ENCODE data around the gene TCF7L1.

Gene TCF7L1

DNA sequence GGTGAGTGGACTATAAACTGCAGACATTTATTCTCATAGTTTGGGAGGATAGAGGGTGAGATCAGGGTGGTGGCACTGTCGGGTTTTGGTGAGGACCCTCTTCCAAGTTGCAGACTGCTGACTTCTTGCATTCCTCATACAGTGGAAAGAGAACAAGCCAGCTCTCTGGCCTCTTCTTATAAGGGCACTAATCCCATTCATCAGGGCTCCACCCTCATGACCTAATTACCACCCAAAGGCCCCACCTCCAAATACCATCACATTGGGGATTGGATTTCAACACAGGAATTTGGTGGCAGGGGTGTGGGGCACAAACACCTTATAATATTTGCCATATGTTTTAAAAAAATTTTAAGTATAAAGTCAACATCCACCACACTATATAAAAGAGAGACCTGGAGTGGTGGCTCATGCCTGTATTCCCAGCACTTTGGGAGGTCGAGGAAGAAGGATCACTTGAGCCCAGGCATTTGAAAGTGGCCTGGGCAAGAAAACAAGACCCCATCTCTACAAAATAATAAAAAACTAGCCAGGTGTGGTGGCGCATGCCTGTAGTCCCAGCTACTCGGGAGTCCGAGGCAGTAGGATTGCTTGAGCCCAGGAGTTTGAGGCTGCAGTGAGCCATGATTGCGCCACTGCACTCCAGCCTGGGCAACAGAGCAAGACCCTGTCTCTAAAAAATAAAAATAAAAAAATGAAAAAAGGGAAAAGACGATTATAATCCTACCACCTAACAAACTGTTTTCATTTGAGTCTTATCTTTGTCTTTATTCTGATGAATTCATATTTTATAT, 44.0 kb downstream of the TCF7L1 start:
- H3K4me1 ChIP-seq (ENCODE audit: control extremely low read depth in 1 of 4, control insufficient read depth in 4 of 4, insufficient read depth in 4 of 4, low read length in 3 of 4), result peaks cover 0 to 2% (median 0%) of the 10 kb centered on the region in 4 experiments
- H3K4me3 ChIP-seq (ENCODE audit: control insufficient read depth in 1 of 7, extremely low read depth in 1 of 7, insufficient read depth in 4 of 7, low read depth in 2 of 7, low read length in 6 of 7), result no peak overlapping the region
- CTCF ChIA-PET, result no interaction called here
- H3K36me3 ChIP-seq (ENCODE audit: control insufficient read depth in 4 of 4, insufficient read depth in 4 of 4, low read length in 3 of 4), result no peaks in the 10 kb centered on the region
- peaks cover 0 to 5% (median 0%) of the 10 kb centered on the region in 5 experiments for H3K27me3 ChIP-seq (replicated peaks in 2 of 5; ENCODE audit: control insufficient read depth in 4 of 5, insufficient read depth in 5 of 5, low read length in 4 of 5)
- no peak overlapping the region for H3K27ac ChIP-seq (ENCODE audit: insufficient read depth in 1 of 2, low read depth in 1 of 2, low read length in 2 of 2, poor library complexity in 1 of 2, severe bottlenecking in 2 of 2)
- POLR2A ChIA-PET, result no interaction called here
- WGBS (ENCODE audit: insufficient coverage), result 100% methylated on average over 3 of the region's 7 CpGs
- H3K9me3 ChIP-seq (ENCODE audit: control extremely low read depth in 1 of 5, control insufficient read depth in 4 of 5, insufficient read depth in 2 of 5, low read depth in 1 of 5, low read length in 4 of 5), result no peaks in the 10 kb centered on the region
- DNase-seq, result no peak

GRCh38 chr2:85178154-85178553, 45.0 kb downstream of the TCF7L1 start:
- CTCF ChIA-PET, result no interaction called here
- no peak overlapping the region for H3K27ac ChIP-seq (ENCODE audit: insufficient read depth in 1 of 2, low read depth in 1 of 2, low read length in 2 of 2, poor library complexity in 1 of 2, severe bottlenecking in 2 of 2)
- H3K4me1 ChIP-seq (ENCODE audit: control extremely low read depth in 1 of 4, control insufficient read depth in 4 of 4, insufficient read depth in 4 of 4, low read length in 3 of 4), result peaks cover 0 to 2% (median 0%) of the 10 kb centered on the region in 4 experiments
- H3K36me3 ChIP-seq (ENCODE audit: control insufficient read depth in 4 of 4, insufficient read depth in 4 of 4, low read length in 3 of 4), result no peaks in the 10 kb centered on the region
- no peaks in the 10 kb centered on the region for H3K9me3 ChIP-seq (ENCODE audit: control extremely low read depth in 1 of 5, control insufficient read depth in 4 of 5, insufficient read depth in 2 of 5, low read depth in 1 of 5, low read length in 4 of 5)
- H3K27me3 ChIP-seq (replicated peaks in 2 of 5; ENCODE audit: control insufficient read depth in 4 of 5, insufficient read depth in 5 of 5, low read length in 4 of 5), result peaks cover 0 to 5% (median 0%) of the 10 kb centered on the region in 5 experiments
- DNase-seq, result no peak
- H3K4me3 ChIP-seq (ENCODE audit: control insufficient read depth in 1 of 7, extremely low read depth in 1 of 7, insufficient read depth in 4 of 7, low read depth in 2 of 7, low read length in 6 of 7), result no peak overlapping the region
- WGBS (ENCODE audit: insufficient coverage), result 86% methylated on average over 1 of the region's 1 CpG
- POLR2A ChIA-PET, result no interaction called here

DNA sequence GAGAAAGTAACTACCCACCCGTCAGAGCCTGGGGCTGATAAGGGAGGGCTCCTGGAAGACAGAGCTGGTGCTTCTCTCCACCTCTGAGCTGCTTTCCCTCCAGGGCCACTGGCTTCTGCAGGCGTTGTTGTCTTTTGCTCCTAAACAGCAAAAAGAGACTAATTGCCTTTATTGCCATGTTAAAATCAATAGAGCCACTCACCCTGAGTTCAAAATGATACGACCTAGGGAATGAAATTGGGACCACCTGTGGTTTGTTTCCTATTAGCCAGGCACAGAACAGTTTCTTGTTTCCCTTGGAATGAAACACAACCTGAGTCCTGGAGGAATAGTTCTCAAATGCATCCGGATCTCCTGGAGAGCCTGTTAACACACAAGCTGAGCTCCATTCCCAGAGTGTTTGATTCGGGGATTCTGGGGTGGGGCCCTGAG, 45.8 kb downstream of the TCF7L1 start:
- no peak for DNase-seq
- Histone ChIP-seq H3K4me3 (ENCODE audit: control insufficient read depth in 1 of 7, extremely low read depth in 1 of 7, insufficient read depth in 4 of 7, low read depth in 2 of 7, low read length in 6 of 7) (no peak overlapping the region), H3K36me3 (ENCODE audit: control insufficient read depth in 4 of 4, insufficient read depth in 4 of 4, low read length in 3 of 4) (no peaks in the 10 kb centered on the region), H3K27me3 (replicated peaks in 2 of 5; ENCODE audit: control insufficient read depth in 4 of 5, insufficient read depth in 5 of 5, low read length in 4 of 5) (peaks cover 0 to 5% (median 0%) of the 10 kb centered on the region in 5 experiments), H3K4me1 (ENCODE audit: control extremely low read depth in 1 of 4, control insufficient read depth in 4 of 4, insufficient read depth in 4 of 4, low read length in 3 of 4) (peaks cover 0 to 2% (median 0%) of the 10 kb centered on the region in 4 experiments), H3K27ac (ENCODE audit: insufficient read depth in 1 of 2, low read depth in 1 of 2, low read length in 2 of 2, poor library complexity in 1 of 2, severe bottlenecking in 2 of 2) (no peak overlapping the region), H3K9me3 (ENCODE audit: control extremely low read depth in 1 of 5, control insufficient read depth in 4 of 5, insufficient read depth in 2 of 5, low read depth in 1 of 5, low read length in 4 of 5) (no peaks in the 10 kb centered on the region)
- ChIA-PET CTCF (interaction anchor here (0.8 kb wide), 1 partner anchor 112 kb away, joined by 3 read pairs; no protein-coding TSS in a partner anchor), POLR2A (no interaction called here)
- WGBS (ENCODE audit: insufficient coverage), result 97% methylated on average over 4 of the region's 5 CpGs

- no peak for DNase-seq
- WGBS (ENCODE audit: insufficient coverage), result 100% methylated on average over 1 of the region's 3 CpGs
- CTCF ChIA-PET, result interaction anchor here (0.8 kb wide), 1 partner anchor 112 kb away, joined by 3 read pairs; no protein-coding TSS in a partner anchor
- Histone ChIP-seq H3K36me3 (ENCODE audit: control insufficient read depth in 4 of 4, insufficient read depth in 4 of 4, low read length in 3 of 4) (no peaks in the 10 kb centered on the region), H3K27ac (ENCODE audit: insufficient read depth in 1 of 2, low read depth in 1 of 2, low read length in 2 of 2, poor library complexity in 1 of 2, severe bottlenecking in 2 of 2) (no peak overlapping the region), H3K27me3 (replicated peaks in 2 of 5; ENCODE audit: control insufficient read depth in 4 of 5, insufficient read depth in 5 of 5, low read length in 4 of 5) (peaks cover 0 to 3% (median 0%) of the 10 kb centered on the region in 5 experiments), H3K4me1 (ENCODE audit: control extremely low read depth in 1 of 4, control insufficient read depth in 4 of 4, insufficient read depth in 4 of 4, low read length in 3 of 4) (peaks cover 0 to 2% (median 0%) of the 10 kb centered on the region in 4 experiments), H3K9me3 (ENCODE audit: control extremely low read depth in 1 of 5, control insufficient read depth in 4 of 5, insufficient read depth in 2 of 5, low read depth in 1 of 5, low read length in 4 of 5) (no peaks in the 10 kb centered on the region), H3K4me3 (ENCODE audit: control insufficient read depth in 1 of 7, extremely low read depth in 1 of 7, insufficient read depth in 4 of 7, low read depth in 2 of 7, low read length in 6 of 7) (no peak overlapping the region)
- POLR2A ChIA-PET, result no interaction called here
Observed at GRCh38 chr2:85179541-85179940, 46.3 kb downstream of the TCF7L1 start.

- Histone ChIP-seq H3K27me3 (replicated peaks in 2 of 5; ENCODE audit: control insufficient read depth in 4 of 5, insufficient read depth in 5 of 5, low read length in 4 of 5) (peaks cover 0 to 2% (median 0%) of the 10 kb centered on the region in 5 experiments), H3K4me1 (ENCODE audit: control extremely low read depth in 1 of 4, control insufficient read depth in 4 of 4, insufficient read depth in 4 of 4, low read length in 3 of 4) (peaks cover 0 to 2% (median 0%) of the 10 kb centered on the region in 4 experiments), H3K27ac (ENCODE audit: insufficient read depth in 1 of 2, low read depth in 1 of 2, low read length in 2 of 2, poor library complexity in 1 of 2, severe bottlenecking in 2 of 2) (no peak overlapping the region), H3K4me3 (ENCODE audit: control insufficient read depth in 1 of 7, extremely low read depth in 1 of 7, insufficient read depth in 4 of 7, low read depth in 2 of 7, low read length in 6 of 7) (no peak overlapping the region), H3K36me3 (ENCODE audit: control insufficient read depth in 4 of 4, insufficient read depth in 4 of 4, low read length in 3 of 4) (no peaks in the 10 kb centered on the region), H3K9me3 (ENCODE audit: control extremely low read depth in 1 of 5, control insufficient read depth in 4 of 5, insufficient read depth in 2 of 5, low read depth in 1 of 5, low read length in 4 of 5) (no peaks in the 10 kb centered on the region)
- CTCF ChIA-PET, result interaction anchor here (0.9 kb wide), 1 partner anchor 23 kb away, joined by 3 read pairs; no protein-coding TSS in a partner anchor
- POLR2A ChIA-PET, result no interaction called here
- WGBS (ENCODE audit: insufficient coverage), result 59% methylated on average over 10 of the region's 12 CpGs
- no peak for DNase-seq
Observed at GRCh38 chr2:85180322-85181133, 47.3 kb downstream of the TCF7L1 start.

GRCh38 chr2:85181134-85181631, 48.0 kb downstream of the TCF7L1 start:
- no peak overlapping the region for H3K27ac ChIP-seq (ENCODE audit: insufficient read depth in 1 of 2, low read depth in 1 of 2, low read length in 2 of 2, poor library complexity in 1 of 2, severe bottlenecking in 2 of 2)
- 91% methylated on average over 5 of the region's 5 CpGs for WGBS (ENCODE audit: insufficient coverage)
- no peaks in the 10 kb centered on the region for H3K36me3 ChIP-seq (ENCODE audit: control insufficient read depth in 4 of 4, insufficient read depth in 4 of 4, low read length in 3 of 4)
- CTCF ChIA-PET, result interaction anchor here (0.9 kb wide), 1 partner anchor 50 kb away, joined by 3 read pairs; no protein-coding TSS in a partner anchor
- POLR2A ChIA-PET, result no interaction called here
- H3K27me3 ChIP-seq (replicated peaks in 2 of 5; ENCODE audit: control insufficient read depth in 4 of 5, insufficient read depth in 5 of 5, low read length in 4 of 5), result peaks cover 0 to 2% (median 0%) of the 10 kb centered on the region in 5 experiments
- H3K9me3 ChIP-seq (ENCODE audit: control extremely low read depth in 1 of 5, control insufficient read depth in 4 of 5, insufficient read depth in 2 of 5, low read depth in 1 of 5, low read length in 4 of 5), result no peaks in the 10 kb centered on the region
- H3K4me1 ChIP-seq (ENCODE audit: control extremely low read depth in 1 of 4, control insufficient read depth in 4 of 4, insufficient read depth in 4 of 4, low read length in 3 of 4), result peaks cover 0 to 2% (median 0%) of the 10 kb centered on the region in 4 experiments
- H3K4me3 ChIP-seq (ENCODE audit: control insufficient read depth in 1 of 7, extremely low read depth in 1 of 7, insufficient read depth in 4 of 7, low read depth in 2 of 7, low read length in 6 of 7), result no peak overlapping the region
- no peak for DNase-seq

Measured in common myeloid progenitor, CD34-positive (primary cell).